GM18520 (cell line): ENCODE results near the gene GPR137B.

Experiments used
- ATAC-seq: cut with Tn5 transposase; IDR thresholded peaks from one replicate; pipeline ENCODE4 v1.9.1; 2021; ENCODE audit not compliant: unreplicated experiment

Gene GPR137B

GRCh38 chr1:236253918-236254637 is 111.7 kb downstream of the GPR137B start:
- ATAC-seq: no peak

- no peak for ATAC-seq
Observed at GRCh38 chr1:236257216-236257615, 114.9 kb downstream of the GPR137B start.

GRCh38 chr1:236258114-236258622 is 115.8 kb downstream of the GPR137B start:
- no peak for ATAC-seq
